Fibroblast of mammary gland (primary cell): ENCODE data around the gene ING1.
"Not testable (repeated sequence)": the region's sequence is repeated elsewhere in the genome, so short reads cannot be mapped to it uniquely, and the experiment has no call there.

Experiments used
- DNase-seq: peaks from one replicate; pipeline ENCODE4 v3.0.0-alpha.2; 2010; ENCODE audit warnings: low read depth
- H3K4me3 ChIP-seq: 2 replicates; pipeline ENCODE4 v1.5.1; 2011; ENCODE audit warnings: low read depth, mild to moderate bottlenecking, low read length, moderate library complexity; ENCODE audit not compliant: control insufficient read depth
- CTCF ChIP-seq: conservative IDR thresholded peaks from 2 replicates; pipeline ENCODE4 v1.5.1; 2011; ENCODE audit warnings: low read depth, low read length, inconsistent platforms; ENCODE audit not compliant: control insufficient read depth, insufficient read depth

ING1 gene

GRCh38 chr13:110715395-110716246 is 2.1 kb downstream of the ING1 start:
- DNase-seq = peak; percentile 99
- TF ChIP-seq CTCF = no peak

GRCh38 chr13:110716247-110716515 is 2.7 kb downstream of the ING1 start:
- no peak for TF ChIP-seq CTCF
- DNase-seq = peak; percentile 43
- peak overlapping the region; percentile 95 for H3K4me3 ChIP-seq

More at GRCh38 chr13:110715395-110716246, 2.1 kb downstream of the ING1 start:
- peak overlapping the region; percentile 95 for H3K4me3 ChIP-seq

DNA sequence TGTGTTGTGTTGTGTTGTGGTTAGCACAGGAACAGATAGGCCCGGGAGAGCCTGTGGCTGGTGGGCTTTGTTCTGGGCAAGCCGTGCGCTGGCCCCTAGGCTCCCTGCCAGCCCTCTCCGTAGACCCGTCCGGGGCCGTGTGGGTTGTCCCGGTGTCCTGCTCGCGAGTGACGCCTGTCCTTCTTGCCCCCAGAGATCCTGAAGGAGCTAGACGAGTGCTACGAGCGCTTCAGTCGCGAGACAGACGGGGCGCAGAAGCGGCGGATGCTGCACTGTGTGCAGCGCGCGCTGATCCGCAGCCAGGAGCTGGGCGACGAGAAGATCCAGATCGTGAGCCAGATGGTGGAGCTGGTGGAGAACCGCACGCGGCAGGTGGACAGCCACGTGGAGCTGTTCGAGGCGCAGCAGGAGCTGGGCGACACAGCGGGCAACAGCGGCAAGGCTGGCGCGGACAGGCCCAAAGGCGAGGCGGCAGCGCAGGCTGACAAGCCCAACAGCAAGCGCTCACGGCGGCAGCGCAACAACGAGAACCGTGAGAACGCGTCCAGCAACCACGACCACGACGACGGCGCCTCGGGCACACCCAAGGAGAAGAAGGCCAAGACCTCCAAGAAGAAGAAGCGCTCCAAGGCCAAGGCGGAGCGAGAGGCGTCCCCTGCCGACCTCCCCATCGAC is 5.7 kb downstream of the ING1 start:
- no peak overlapping the region for H3K4me3 ChIP-seq
- DNase-seq = no peak
- TF ChIP-seq CTCF = no peak

DNA sequence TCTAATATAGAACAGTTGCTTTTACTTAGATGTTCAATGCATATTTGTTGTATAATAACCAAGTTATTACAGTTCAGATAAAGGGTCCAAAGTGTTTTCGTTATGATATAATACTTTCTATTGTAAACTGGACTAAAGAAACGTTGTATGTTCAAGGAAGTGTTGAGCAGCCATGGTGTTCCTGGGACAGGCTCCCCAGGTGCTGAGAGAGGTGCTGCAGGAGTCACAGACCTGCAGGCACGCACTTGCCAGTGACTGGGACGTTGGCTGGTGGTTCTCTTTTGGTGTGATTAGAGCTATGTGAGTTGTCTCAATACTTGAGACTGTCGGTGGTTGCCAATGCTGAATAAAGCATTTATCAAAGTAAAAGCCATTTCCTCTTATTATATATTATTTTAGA is 9.5 kb downstream of the ING1 start:
- no peak overlapping the region for H3K4me3 ChIP-seq
- DNase-seq = no peak
- no peak for TF ChIP-seq CTCF

DNA sequence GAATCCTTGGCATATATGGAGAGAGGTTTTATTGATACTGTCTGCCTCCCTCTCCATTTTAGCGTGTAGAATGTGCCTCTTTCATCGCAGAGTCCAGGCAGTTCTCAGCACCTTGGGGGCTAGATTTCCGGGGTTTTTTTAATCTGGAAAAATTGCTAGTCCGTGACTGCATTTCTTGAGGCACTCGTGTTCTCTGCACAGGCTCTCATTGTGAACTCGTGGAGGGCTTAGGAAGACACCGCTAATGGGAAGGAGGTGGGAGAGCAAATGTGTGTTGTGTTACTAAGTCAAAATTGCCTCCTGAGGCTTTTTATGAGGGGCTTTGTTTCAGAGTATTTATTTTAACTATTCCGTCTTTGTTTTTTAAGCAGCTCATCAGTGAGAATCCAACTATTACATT is 10.1 kb downstream of the ING1 start:
- TF ChIP-seq CTCF = no peak

GRCh38 chr13:110726153-110726552 is 12.7 kb downstream of the ING1 start:
- DNase-seq, H3K4me3 ChIP-seq: not testable (repeated sequence)

More for the DNA sequence above, 10.1 kb downstream of the ING1 start:
- DNase-seq = no peak
- no peak overlapping the region for H3K4me3 ChIP-seq

- DNase-seq = no peak
- no peak for TF ChIP-seq CTCF
Measured at GRCh38 chr13:110726726-110727125, 13.2 kb downstream of the ING1 start.

More at GRCh38 chr13:110726726-110727125, 13.2 kb downstream of the ING1 start:
- H3K4me3 ChIP-seq = no peak overlapping the region
